ENCODE measurements around the gene H1-8.
A peak's percentile ranks its signal among the peaks of the same experiment; 100 is the strongest.

H1-8 gene

GRCh38 chr3:129595544-129596193, 52.7 kb downstream of the H1-8 start:
- Histone ChIP-seq H3K36me3 (ENCODE audit: control insufficient read depth in 2 of 2, insufficient read depth in 1 of 2, low read length in 2 of 2) (no peaks in the 10 kb centered on the region), H3K27ac (ENCODE audit: extremely low read depth, low read depth, low read length) (no peak overlapping the region), H3K4me3 (ENCODE audit: low read depth, low read length) (no peak overlapping the region), H3K9me3 (ENCODE audit: control insufficient read depth, insufficient read depth, low read depth, low read length) (no peaks in the 10 kb centered on the region), H3K4me1 (ENCODE audit: control insufficient read depth, insufficient read depth, low read length) (peaks cover 4% of the 10 kb centered on the region; the same call in 1 of the 2 replicates)
- ChIA-PET CTCF (interaction anchor here (0.6 to 1.0 kb wide), 3 partner anchors 106 to 229 kb away, joined by 3 to 4 read pairs (median 3); no protein-coding TSS in a partner anchor), POLR2A (interaction anchor here (1.1 kb wide), 1 partner anchor 156 kb away, joined by 3 read pairs; the partner anchor contains the start of genes IFT122 and MBD4)
- TF ChIP-seq BCL6B (tag by site-specific recombination; IDR thresholded peaks at IDR 0.05), result no peak
- no peak for TF ChIP-seq ZNF510 (tag by site-specific recombination; IDR thresholded peaks at IDR 0.05; ENCODE audit: insufficient replicate concordance)
- no peak for TF ChIP-seq WT1 (tag by site-specific recombination; IDR thresholded peaks at IDR 0.05)
- TF ChIP-seq, protein P1, sequence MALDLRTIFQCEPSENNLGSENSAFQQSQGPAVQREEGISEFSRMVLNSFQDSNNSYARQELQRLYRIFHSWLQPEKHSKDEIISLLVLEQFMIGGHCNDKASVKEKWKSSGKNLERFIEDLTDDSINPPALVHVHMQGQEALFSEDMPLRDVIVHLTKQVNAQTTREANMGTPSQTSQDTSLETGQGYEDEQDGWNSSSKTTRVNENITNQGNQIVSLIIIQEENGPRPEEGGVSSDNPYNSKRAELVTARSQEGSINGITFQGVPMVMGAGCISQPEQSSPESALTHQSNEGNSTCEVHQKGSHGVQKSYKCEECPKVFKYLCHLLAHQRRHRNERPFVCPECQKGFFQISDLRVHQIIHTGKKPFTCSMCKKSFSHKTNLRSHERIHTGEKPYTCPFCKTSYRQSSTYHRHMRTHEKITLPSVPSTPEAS (tag by site-specific recombination; IDR thresholded peaks at IDR 0.05), result peak; percentile 68
- peak; percentile 96; the same call in 1 of the 2 replicates for TF ChIP-seq ZNF664 (tag by site-specific recombination; IDR thresholded peaks at IDR 0.05)
- TF ChIP-seq, protein P2, sequence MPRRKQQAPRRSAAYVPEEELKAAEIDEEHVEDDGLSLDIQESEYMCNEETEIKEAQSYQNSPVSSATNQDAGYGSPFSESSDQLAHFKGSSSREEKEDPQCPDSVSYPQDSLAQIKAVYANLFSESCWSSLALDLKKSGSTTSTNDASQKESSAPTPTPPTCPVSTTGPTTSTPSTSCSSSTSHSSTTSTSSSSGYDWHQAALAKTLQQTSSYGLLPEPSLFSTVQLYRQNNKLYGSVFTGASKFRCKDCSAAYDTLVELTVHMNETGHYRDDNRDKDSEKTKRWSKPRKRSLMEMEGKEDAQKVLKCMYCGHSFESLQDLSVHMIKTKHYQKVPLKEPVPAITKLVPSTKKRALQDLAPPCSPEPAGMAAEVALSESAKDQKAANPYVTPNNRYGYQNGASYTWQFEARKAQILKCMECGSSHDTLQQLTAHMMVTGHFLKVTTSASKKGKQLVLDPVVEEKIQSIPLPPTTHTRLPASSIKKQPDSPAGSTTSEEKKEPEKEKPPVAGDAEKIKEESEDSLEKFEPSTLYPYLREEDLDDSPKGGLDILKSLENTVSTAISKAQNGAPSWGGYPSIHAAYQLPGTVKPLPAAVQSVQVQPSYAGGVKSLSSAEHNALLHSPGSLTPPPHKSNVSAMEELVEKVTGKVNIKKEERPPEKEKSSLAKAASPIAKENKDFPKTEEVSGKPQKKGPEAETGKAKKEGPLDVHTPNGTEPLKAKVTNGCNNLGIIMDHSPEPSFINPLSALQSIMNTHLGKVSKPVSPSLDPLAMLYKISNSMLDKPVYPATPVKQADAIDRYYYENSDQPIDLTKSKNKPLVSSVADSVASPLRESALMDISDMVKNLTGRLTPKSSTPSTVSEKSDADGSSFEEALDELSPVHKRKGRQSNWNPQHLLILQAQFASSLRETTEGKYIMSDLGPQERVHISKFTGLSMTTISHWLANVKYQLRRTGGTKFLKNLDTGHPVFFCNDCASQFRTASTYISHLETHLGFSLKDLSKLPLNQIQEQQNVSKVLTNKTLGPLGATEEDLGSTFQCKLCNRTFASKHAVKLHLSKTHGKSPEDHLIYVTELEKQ (tag by site-specific recombination; IDR thresholded peaks at IDR 0.05; ENCODE audit: borderline replicate concordance), result no peak
- TF ChIP-seq ZNF624 (tag by site-specific recombination; IDR thresholded peaks at IDR 0.05), result no peak
- TF ChIP-seq ZNF10 (tag by site-specific recombination; IDR thresholded peaks at IDR 0.05), result no peak
- 0 out of 2 replicates have a peak, but pooled peaks have one; percentile 28 for TF ChIP-seq ZBTB7A (tag by site-specific recombination; IDR thresholded peaks at IDR 0.05; ENCODE audit: low read depth)
- TF ChIP-seq ZNF423 (tag by site-specific recombination; IDR thresholded peaks at IDR 0.05), result no peak
- no peak for TF ChIP-seq ZNF404 (tag by site-specific recombination; IDR thresholded peaks at IDR 0.05)
- TF ChIP-seq REST (tag by site-specific recombination; IDR thresholded peaks at IDR 0.05), result no peak
- no peak for TF ChIP-seq ZNF169 (tag by site-specific recombination; IDR thresholded peaks at IDR 0.05)
